GM10266 (cell line): ENCODE results near the gene PTAFR.
A peak's percentile ranks its signal among the peaks of the same experiment; 100 is the strongest.

Experiments used
- DNase-seq: peaks from one replicate; pipeline ENCODE4 v3.0.0; 2012; ENCODE audit errors: extremely low spot score
- CTCF ChIP-seq: IDR thresholded peaks from 2 replicates; pipeline ENCODE4 v1.5.1; 2012; ENCODE audit warnings: mild to moderate bottlenecking, low read depth; ENCODE audit not compliant: control insufficient read depth, insufficient read depth; ENCODE audit errors: missing control alignments

Gene PTAFR

GRCh38 chr1:28173980-28174297 lies 2.6 kb downstream of the PTAFR start:
- no peak for DNase-seq
- no peak for TF ChIP-seq CTCF

DNA sequence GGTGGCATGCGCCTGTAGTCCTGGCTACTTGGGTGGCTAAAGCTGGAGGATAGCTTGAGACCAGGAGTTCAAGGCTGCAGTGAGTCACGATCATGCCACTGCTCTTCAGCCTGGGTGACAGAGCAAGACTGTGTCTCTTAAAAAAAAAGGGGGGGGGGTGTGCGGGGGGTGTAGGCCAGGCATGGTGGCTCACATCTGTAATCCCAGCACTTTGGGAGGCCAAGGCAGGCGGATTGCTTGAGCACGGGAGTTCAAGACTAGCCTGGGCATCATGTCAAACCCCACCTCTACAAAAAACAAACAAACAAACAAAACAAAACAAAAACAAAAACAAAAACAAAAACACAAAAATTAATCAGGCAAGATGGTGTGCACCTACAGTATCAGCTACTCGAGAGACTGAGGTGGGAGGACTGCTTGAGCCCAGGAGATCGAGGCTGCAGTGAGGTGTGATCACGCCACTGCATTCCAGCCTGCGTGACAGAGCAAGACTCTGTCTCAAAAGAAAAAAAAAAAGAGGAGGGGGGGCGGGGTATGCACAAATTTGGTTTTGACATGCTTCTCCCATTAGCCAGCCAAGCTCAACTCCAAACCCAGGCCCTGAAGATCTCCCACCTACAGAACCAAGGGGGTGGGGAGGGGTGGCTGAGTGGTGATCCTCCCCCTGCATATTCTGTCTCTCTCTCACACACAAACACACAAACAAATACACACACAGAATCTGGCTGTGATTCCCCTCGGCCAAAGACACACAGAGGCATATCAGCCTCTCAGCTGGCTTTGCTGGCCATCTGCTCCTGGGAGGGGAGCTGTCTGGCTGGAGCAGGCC lies 3.1 kb downstream of the PTAFR start:
- TF ChIP-seq CTCF, result no peak
- no peak for DNase-seq

- no peak for TF ChIP-seq CTCF
- DNase-seq, result peak; percentile 51
Measured at GRCh38 chr1:28172713-28173150, 3.8 kb downstream of the PTAFR start.

DNA sequence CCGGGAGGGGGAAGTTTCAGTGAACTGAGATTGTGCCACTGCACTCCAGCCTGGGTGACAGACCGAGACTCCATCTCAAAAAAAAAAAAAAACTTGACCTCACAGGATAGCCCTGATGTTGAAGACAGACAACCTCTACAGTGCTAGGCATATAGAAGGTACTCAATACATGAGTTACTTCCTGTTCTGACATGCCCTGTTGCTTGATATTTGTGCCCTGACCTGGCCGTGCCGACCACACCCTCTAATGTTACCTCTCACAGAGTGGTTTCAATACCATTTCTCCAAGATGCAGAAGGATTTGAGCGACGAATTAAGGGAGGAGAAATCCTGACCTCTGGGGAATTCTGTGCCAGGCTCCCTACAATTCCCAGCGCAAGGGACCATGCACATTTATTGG lies 5.2 kb downstream of the PTAFR start:
- TF ChIP-seq CTCF, result no peak
- no peak for DNase-seq

DNA sequence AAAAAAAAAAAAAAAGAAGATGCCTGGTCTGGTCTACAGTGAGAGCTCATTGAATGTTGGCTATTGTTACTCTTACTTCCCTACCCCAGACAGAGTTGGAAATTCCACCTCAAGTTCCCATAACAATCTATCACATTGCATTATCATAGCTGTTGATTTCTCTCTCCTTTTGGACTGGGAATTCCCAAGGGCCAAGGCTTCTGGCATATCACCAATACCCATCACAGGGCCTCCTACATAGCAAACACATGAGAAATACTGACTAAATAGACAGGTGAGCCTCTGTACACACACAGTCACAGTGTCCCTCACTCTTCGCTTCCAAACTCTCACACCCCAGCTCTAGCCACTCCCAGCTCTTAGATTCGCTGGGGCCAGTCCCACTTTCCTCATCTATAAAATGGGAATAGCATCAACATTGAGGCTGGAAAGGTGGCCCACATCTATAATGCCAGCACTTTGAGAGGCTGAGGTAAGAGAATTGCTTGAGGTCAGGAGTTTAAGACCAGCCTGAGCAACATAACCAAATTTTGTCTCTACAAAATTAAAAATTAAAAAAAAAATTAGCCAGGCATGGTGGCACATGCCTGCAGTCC lies 6.4 kb downstream of the PTAFR start:
- TF ChIP-seq CTCF, result no peak
- DNase-seq, result no peak

GRCh38 chr1:28163496-28164161 lies 12.9 kb downstream of the PTAFR start:
- TF ChIP-seq CTCF, result no peak
- DNase-seq, result no peak

GRCh38 chr1:28162151-28162550 lies 14.3 kb downstream of the PTAFR start:
- no peak for DNase-seq
- TF ChIP-seq CTCF, result no peak
